Transverse colon (tissue), 4 donors: ENCODE results near the gene FAM107B. TPM values are rescaled to one million over a fixed set of nuclear protein-coding genes. Genes with fewer than 3 reads are reported as not detected.
A peak's percentile ranks its signal among the peaks of the same experiment; 100 is the strongest.

Experiments
- DNase-seq: peaks from one replicate; pipeline ENCODE4 v3.0.0-alpha.2; 2019
- H3K27ac ChIP-seq, 4 donors: fragments of 200-600 bp; sonication (generic); 2 replicates each; pipeline ENCODE4 v1.5.1; 2016 to 2018; ENCODE audit warnings: inconsistent platforms in 4 of 4
- H3K27me3 ChIP-seq: fragments of 200-600 bp; sonication (generic); 2 replicates; pipeline ENCODE4 v1.5.1; 2017; ENCODE audit warnings: inconsistent platforms
- H3K36me3 ChIP-seq, 4 donors: fragments of 200-600 bp; sonication (generic); 2 replicates each; pipeline ENCODE4 v1.5.1; 2017 to 2019; ENCODE audit warnings: inconsistent platforms in 4 of 4
- H3K4me1 ChIP-seq, 4 donors: fragments of 200-600 bp; sonication (generic); 2 replicates each; pipeline ENCODE4 v1.5.1; 2017 to 2020; ENCODE audit warnings: inconsistent platforms in 4 of 4
- H3K4me3 ChIP-seq, 4 donors: fragments of 200-600 bp; sonication (generic); 1 replicate in 1 of 4; 2 replicates in 3 of 4; pipeline versions ENCODE4 v1.5.1 to v1.6.1; 2017 to 2019; ENCODE audit warnings: inconsistent platforms in 4 of 4
- H3K9me3 ChIP-seq, 2 donors: fragments of 200-600 bp; sonication (generic); 2 replicates each; pipeline ENCODE4 v1.5.1; 2017 to 2019; ENCODE audit warnings: inconsistent platforms in 2 of 2
- EP300 ChIP-seq: sonication (generic); formaldehyde crosslinking; IDR thresholded peaks from one replicate; pipeline ENCODE4 v1.6.1; 2017; ENCODE audit warnings: antibody characterized with exemption, low read depth
- POLR2A ChIP-seq: fragments of 450-650 bp; IDR thresholded peaks from one replicate; pipeline ENCODE4 v1.6.1; 2016; ENCODE audit warnings: antibody characterized with exemption, mild to moderate bottlenecking, moderate library complexity
- POLR2AphosphoS5 ChIP-seq, 3 donors: sonication (generic); formaldehyde crosslinking; IDR thresholded peaks; one replicate each; pipeline ENCODE4 v1.6.1; 2016; ENCODE audit warnings: antibody characterized with exemption in 3 of 3
- WGBS, 2 donors: methylation state at CpG; one replicate each; pipeline ENCODE4 v1.1.5; 2018; ENCODE audit warnings: low coverage in 1 of 2; 5-methylcytosine and 5-hydroxymethylcytosine counted together
- in situ Hi-C, 4 donors: fragments of 200-750 bp; cut with MboI; loops; one replicate each; pipeline versions ENCODE4 v1.15.0 to v1.15.1; 2017; ENCODE audit warnings: low sequenced_read_pairs in 3 of 4, low pct_ligation_motif_present in 1 of 4, low pct_unique_long_range_greater_than_20kb in 1 of 4
- intact Hi-C: fragments of 100-400 bp; cut with DNase I; formaldehyde crosslinking; loops from one replicate; pipeline ENCODE4 v1.15.1; 2023; ENCODE audit warnings: low total_unique reads
- total RNA-seq, 4 donors: library from RNA; depleted of rRNA; stranded (reverse); fragments of >200 nt; gene quantifications; one replicate each; pipeline ENCODE4 v1.1.0, GENCODE V29; 2016
- TF ChIP-seq, protein P1 (sequence below), 5 experiments: fragments of 200-600 bp in 3 of 5; fragments of 450-650 bp in 2 of 5; sonication (generic) in 3 of 5; IDR thresholded peaks; 1 replicate in 2 of 5; 2 replicates in 3 of 5; pipeline ENCODE4 v1.5.1; 2016 to 2017; ENCODE audit warnings: antibody characterized with exemption in 5 of 5, inconsistent platforms in 3 of 5, mild to moderate bottlenecking in 2 of 5, moderate library complexity in 1 of 5

Gene FAM107B
- total RNA-seq, 4 donors from 2014 or later: 23.9 to 71.0 (median 52.8) TPM

DNA sequence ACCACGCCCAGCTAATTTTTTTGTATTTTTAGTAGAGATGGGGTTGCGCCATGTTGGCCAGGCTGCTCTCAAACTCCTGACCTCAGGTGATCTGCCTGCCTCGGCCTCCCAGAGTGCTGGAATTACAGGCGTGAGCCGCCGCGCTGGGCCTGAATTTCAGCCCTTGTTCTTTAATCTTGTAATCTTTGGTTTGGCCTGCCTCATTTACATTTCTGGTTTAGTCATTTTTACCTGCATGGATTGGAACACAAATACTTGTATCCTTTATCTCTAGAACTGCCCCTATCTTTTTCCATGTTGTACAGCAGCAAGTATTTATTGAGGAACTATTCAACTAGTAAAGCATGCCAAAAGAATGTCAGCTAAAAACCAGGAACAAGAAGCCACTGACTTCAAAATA is 248.4 kb downstream of the FAM107B start:
- no peak overlapping the region for H3K4me3 ChIP-seq
- peak overlapping the region in 2 of 4 donors; percentile 70 to 73 for H3K27ac ChIP-seq
- no peak for TF ChIP-seq POLR2AphosphoS5 (IDR thresholded peaks at IDR 0.05)
- no peak for TF ChIP-seq EP300
- TF ChIP-seq, protein P1, sequence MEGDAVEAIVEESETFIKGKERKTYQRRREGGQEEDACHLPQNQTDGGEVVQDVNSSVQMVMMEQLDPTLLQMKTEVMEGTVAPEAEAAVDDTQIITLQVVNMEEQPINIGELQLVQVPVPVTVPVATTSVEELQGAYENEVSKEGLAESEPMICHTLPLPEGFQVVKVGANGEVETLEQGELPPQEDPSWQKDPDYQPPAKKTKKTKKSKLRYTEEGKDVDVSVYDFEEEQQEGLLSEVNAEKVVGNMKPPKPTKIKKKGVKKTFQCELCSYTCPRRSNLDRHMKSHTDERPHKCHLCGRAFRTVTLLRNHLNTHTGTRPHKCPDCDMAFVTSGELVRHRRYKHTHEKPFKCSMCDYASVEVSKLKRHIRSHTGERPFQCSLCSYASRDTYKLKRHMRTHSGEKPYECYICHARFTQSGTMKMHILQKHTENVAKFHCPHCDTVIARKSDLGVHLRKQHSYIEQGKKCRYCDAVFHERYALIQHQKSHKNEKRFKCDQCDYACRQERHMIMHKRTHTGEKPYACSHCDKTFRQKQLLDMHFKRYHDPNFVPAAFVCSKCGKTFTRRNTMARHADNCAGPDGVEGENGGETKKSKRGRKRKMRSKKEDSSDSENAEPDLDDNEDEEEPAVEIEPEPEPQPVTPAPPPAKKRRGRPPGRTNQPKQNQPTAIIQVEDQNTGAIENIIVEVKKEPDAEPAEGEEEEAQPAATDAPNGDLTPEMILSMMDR (IDR thresholded peaks at IDR 0.05): no peak
- TF ChIP-seq POLR2A: no peak
- in situ Hi-C loops (loop anchor here in 2 of 4 donors (25.0 kb wide), 2 partner anchors 286 to 586 kb away; no protein-coding TSS in a partner anchor), intact Hi-C loops (no loop called here)
- WGBS, 2 donors: 74 to 84% methylated on average over 3 to 7 of the region's 7 CpGs
- H3K36me3 ChIP-seq: peaks cover 0 to 14% (median 2%) of the 10 kb centered on the region in 4 donors
- H3K9me3 ChIP-seq: no peaks in the 10 kb centered on the region
- no peak for DNase-seq
- H3K4me1 ChIP-seq: peaks cover 4 to 76% (median 25%) of the 10 kb centered on the region in 4 donors
- H3K27me3 ChIP-seq: no peaks in the 10 kb centered on the region

DNA sequence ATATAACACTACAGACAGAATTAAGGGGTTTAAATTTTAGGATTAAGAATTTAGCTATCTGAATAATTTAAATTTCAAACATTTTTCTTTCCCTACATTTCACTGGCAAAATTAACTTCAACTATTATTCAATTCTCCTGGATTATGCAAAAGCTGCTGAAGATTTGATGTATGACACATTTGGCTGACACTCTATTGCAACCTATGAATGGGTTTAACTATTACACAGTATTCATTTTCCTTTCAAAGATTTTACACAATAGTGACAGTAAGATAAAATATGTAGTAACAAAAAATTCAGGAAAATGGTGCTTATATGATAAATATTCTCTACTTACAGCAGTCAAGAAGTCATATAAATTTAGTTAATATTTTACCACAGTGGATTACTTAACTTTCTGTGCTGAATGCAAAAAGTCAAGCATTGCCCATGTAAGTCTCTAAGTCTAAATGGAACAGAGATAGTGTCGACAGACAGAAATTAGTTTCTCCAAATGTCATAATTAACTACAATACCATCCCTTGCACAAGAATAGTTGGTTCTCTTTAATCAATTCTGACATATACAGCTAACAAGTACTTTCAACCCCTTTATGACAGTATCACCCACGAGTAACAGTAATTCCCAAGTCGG is 249.9 kb downstream of the FAM107B start:
- TF ChIP-seq, protein P1 (IDR thresholded peaks at IDR 0.05): no peak
- TF ChIP-seq POLR2A (no peak), POLR2AphosphoS5 (IDR thresholded peaks at IDR 0.05) (no peak), EP300 (no peak)
- Histone ChIP-seq H3K4me3 (no peak overlapping the region), H3K9me3 (no peaks in the 10 kb centered on the region), H3K36me3 (peaks cover 0 to 29% (median 5%) of the 10 kb centered on the region in 4 donors), H3K4me1 (peaks cover 0 to 68% (median 21%) of the 10 kb centered on the region in 4 donors), H3K27me3 (no peaks in the 10 kb centered on the region), H3K27ac (no peak overlapping the region)
- intact Hi-C loops: no loop called here
- in situ Hi-C loops: loop anchor here in 3 of 4 donors (25.0 kb wide), 2 partner anchors 287 to 587 kb away; no protein-coding TSS in a partner anchor
- WGBS, 2 donors: 68 to 74% methylated on average over 3 of the region's 3 CpGs
- DNase-seq: no peak

DNA sequence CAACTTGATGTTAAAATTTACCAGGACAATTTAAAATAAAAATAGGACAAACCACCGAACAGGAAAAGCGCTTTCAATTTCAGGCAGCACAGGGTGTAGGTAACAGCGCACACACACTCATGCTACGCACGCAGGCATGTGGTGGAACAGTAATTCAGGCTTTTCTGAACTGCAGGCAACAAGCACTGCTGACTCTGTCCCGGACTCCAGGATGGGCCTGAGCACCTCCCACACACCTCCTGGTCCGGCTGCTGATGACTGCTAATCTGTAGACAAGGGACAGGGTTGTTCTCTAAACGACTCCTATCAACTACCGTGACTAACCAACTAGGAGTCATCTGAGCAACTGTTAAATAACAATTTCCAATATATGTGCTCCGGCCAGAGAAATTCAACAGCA is 251.4 kb downstream of the FAM107B start:
- H3K4me3 ChIP-seq: no peak overlapping the region
- H3K27me3 ChIP-seq: no peaks in the 10 kb centered on the region
- no peaks in the 10 kb centered on the region for H3K9me3 ChIP-seq
- peak; percentile 42 for DNase-seq
- in situ Hi-C loops: loop anchor here in 1 of 4 donors (25.0 kb wide), 1 partner anchor 589 kb away; no protein-coding TSS in a partner anchor
- WGBS, 2 donors: 64 to 65% methylated on average over 5 to 10 of the region's 10 CpGs
- H3K36me3 ChIP-seq: peaks cover 0 to 25% (median 5%) of the 10 kb centered on the region in 4 donors
- H3K4me1 ChIP-seq: peaks cover 0 to 56% (median 16%) of the 10 kb centered on the region in 4 donors
- TF ChIP-seq POLR2AphosphoS5 (IDR thresholded peaks at IDR 0.05) (no peak), POLR2A (no peak), EP300 (no peak)
- TF ChIP-seq, protein P1 (IDR thresholded peaks at IDR 0.05): no peak
- H3K27ac ChIP-seq: peak overlapping the region; percentile 10 to 32 (median 28)
- intact Hi-C loops: no loop called here

DNA sequence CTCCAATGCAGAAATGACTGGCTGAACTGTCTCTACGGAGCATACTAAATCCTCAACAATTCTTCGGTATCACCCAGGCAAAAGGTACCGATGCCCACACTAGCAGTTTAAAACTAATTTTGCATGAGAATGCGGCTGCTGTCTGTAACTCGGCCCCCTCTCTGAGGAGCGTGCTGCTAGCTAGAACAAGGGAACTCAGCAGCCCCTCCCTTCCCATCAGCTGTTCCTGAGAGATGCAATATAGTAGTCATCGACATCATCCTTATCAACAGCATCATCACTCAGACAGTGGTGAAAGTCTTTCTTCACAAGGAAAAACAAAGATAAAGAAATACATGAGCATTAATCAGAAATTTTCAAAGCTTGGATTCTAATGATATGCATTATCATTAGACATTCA is 254.9 kb downstream of the FAM107B start:
- H3K4me1 ChIP-seq: peaks cover 0 to 21% (median 3%) of the 10 kb centered on the region in 4 donors
- intact Hi-C loops (no loop called here), in situ Hi-C loops (loop anchor here in 1 of 4 donors (25.0 kb wide), 1 partner anchor 593 kb away; no protein-coding TSS in a partner anchor)
- DNase-seq: no peak
- TF ChIP-seq, protein P1 (IDR thresholded peaks at IDR 0.05): no peak
- TF ChIP-seq POLR2AphosphoS5 (IDR thresholded peaks at IDR 0.05) (no peak), POLR2A (no peak), EP300 (no peak)
- no peak overlapping the region for H3K4me3 ChIP-seq
- H3K9me3 ChIP-seq: no peaks in the 10 kb centered on the region
- no peaks in the 10 kb centered on the region for H3K27me3 ChIP-seq
- peaks cover 0 to 25% (median 5%) of the 10 kb centered on the region in 4 donors for H3K36me3 ChIP-seq
- 87% methylated on average over 7 of the region's 7 CpGs; no CpG with 5 or more reads in 1 of the 2 donors for WGBS, 2 donors
- H3K27ac ChIP-seq: no peak overlapping the region
